Aorta (tissue), 5 donors: Measurements from ENCODE around the gene OOSP4B. TPM values are rescaled to one million over a fixed set of nuclear protein-coding genes. Genes with fewer than 3 reads are reported as not detected.

Experiments
- ATAC-seq: fragments of 200-7000 bp; cut with Tn5 transposase; one replicate; pipeline ENCODE4 v1.9.1; 2022; ENCODE audit warnings: moderate library complexity; ENCODE audit not compliant: low FRiP score
- DNase-seq, 2 donors: peaks; one replicate each; pipeline ENCODE4 v3.0.0-alpha.2; 2020
- H3K27ac ChIP-seq, 2 donors: one replicate each; pipeline ENCODE4 v1.5.1; 2013; ENCODE audit warnings: low read length in 2 of 2, mild to moderate bottlenecking in 2 of 2, moderate library complexity in 2 of 2, control low read depth in 1 of 2, inconsistent platforms in 1 of 2, low read depth in 1 of 2
- H3K27me3 ChIP-seq, 2 donors: one replicate each; pipeline ENCODE4 v1.6.1; 2013; ENCODE audit warnings: control low read depth in 1 of 2, low read length in 1 of 2, mild to moderate bottlenecking in 1 of 2, moderate library complexity in 1 of 2; ENCODE audit not compliant: insufficient read depth in 2 of 2, control insufficient read depth in 1 of 2
- H3K36me3 ChIP-seq, 2 donors: one replicate each; pipeline ENCODE4 v1.6.1; 2013; ENCODE audit warnings: control low read depth in 1 of 2, low read length in 1 of 2, mild to moderate bottlenecking in 1 of 2; ENCODE audit not compliant: insufficient read depth in 2 of 2, control insufficient read depth in 1 of 2
- H3K4me1 ChIP-seq, 2 donors: one replicate each; pipeline ENCODE4 v1.6.1; 2013; ENCODE audit warnings: low read length in 2 of 2, control low read depth in 1 of 2, mild to moderate bottlenecking in 1 of 2, moderate library complexity in 1 of 2; ENCODE audit not compliant: insufficient read depth in 2 of 2, control insufficient read depth in 1 of 2
- H3K4me3 ChIP-seq, 2 donors: one replicate each; pipeline ENCODE4 v1.5.1; 2013; ENCODE audit warnings: low read length in 2 of 2, control low read depth in 1 of 2, mild to moderate bottlenecking in 1 of 2
- H3K9me3 ChIP-seq: one replicate; pipeline ENCODE4 v1.6.1; 2013; ENCODE audit warnings: mild to moderate bottlenecking, low read length; ENCODE audit not compliant: control insufficient read depth
- WGBS, 2 donors: extraction: QIAGEN DNeasy Blood & Tissue Kit; methylation state at CpG; one replicate each; pipeline ENCODE4 v1.1.7; 2013; 5-methylcytosine and 5-hydroxymethylcytosine counted together
- intact Hi-C, 2 donors: fragments of 100-400 bp; cut with DNase I; formaldehyde crosslinking; loops; one replicate each; pipeline versions ENCODE4 v1.14.2 to v1.15.0; 2022
- polyA plus RNA-seq, 2 donors: library from polyadenylated mRNA; stranded (reverse); fragments of 200-250 nt; gene quantifications; one replicate each; pipeline ENCODE4 v1.2.3, GENCODE V29; 2013
- total RNA-seq, 2 donors: library from RNA; stranded (reverse); fragmentation: NEBNext Ultra II Directional; extraction: Animal tissue kit (Norgen Biotek cat#: 25700); gene quantifications; one replicate each; pipeline ENCODE4 v1.2.1, GENCODE V29; 2021
- donor health status: healthy with polysubstance abuse.
- donor health status: Bipolar disorder and iron deficiency.
- donor health status: DM: no; HTN: no; CAD: no.
- donor health status: DM: no; HTN: no; CAD: no.
- donor health status: DM: yes; HTN: yes; CAD: no.

OOSP4B gene
- total and polyA plus RNA-seq, 4 donors = not detected

DNA sequence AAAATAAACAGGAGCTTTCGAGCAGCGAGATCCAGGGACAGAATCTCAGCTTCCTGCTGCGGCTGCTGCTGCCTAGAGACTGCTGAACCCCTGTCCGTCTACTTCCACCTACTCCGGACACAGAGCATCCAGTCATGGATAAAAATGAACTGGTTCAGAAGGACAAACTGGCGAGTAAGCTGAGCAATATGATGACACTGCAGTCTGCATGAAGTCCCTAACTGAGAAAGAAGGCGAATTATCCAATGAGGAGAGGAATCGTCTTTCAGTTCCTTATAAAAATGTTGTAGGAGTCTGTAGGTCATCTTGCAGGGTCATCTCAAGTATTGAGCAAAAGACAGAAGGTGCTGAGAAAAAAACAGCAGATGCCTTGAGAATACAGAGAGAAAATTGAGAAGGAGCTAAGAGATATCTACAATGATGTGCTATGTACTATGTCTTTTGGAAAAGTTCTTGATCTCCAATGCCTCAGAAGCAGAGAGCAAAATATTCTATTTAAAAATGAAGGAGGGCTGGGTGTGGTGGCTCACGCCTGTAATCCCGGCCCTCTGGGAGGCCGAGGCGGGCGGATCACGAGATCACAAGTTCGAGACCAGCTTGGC is 60.3 kb downstream of the OOSP4B start:
- DNase-seq (no peak), ATAC-seq (no peak)
- no peaks in the 10 kb centered on the region for H3K27me3 ChIP-seq
- no peak overlapping the region for H3K27ac ChIP-seq
- H3K9me3 ChIP-seq = peaks cover 3% of the 10 kb centered on the region
- H3K4me1 ChIP-seq = no peaks in the 10 kb centered on the region
- intact Hi-C loops = no loop called here
- H3K36me3 ChIP-seq = no peaks in the 10 kb centered on the region
- H3K4me3 ChIP-seq = no peak overlapping the region
- WGBS, 2 donors = 53 to 60% methylated on average over 14 to 15 of the region's 15 CpGs

DNA sequence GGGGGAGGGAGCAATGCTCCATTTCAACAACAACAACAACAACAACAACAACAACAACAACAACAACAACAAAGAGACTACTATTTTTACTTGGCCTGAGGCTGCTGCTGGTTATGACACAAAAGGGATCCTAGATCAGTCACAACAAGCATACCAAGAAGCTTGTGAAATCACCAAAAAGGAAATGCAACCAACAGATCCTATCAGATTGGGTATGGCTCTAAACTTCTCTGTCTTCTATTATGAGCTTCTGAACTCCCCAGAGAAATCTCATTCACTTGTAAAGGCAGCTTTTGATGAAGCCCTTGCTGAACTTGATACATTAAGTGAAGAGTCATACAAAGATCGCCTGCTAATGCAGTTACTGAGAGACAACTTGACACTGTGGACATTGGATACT is 61.0 kb downstream of the OOSP4B start:
- 74 to 88% methylated on average over 1 of the region's 1 CpG for WGBS, 2 donors
- Histone ChIP-seq H3K4me1 (no peaks in the 10 kb centered on the region), H3K27me3 (no peaks in the 10 kb centered on the region), H3K27ac (no peak overlapping the region), H3K4me3 (no peak overlapping the region), H3K36me3 (no peaks in the 10 kb centered on the region), H3K9me3 (peaks cover 3% of the 10 kb centered on the region)
- ATAC-seq (no peak), DNase-seq (no peak)
- intact Hi-C loops = no loop called here

DNA sequence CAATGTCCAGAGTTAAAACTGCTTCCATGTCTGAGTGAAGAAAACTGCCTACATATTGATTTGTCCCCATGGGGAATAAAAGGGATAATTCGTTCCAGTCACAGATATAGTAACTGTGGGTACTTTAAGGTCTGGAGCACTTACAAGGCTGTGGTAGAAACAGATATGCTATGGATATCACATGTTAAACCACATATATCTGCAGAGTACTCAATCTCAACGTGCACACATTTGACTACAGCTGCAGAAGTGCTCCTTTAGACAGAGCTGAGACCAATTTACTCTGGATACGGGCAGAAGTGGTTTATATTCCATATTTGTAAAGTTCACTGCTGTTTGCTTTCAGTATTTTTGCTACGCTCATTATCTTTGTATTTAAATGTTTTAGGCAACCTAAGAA is 61.8 kb downstream of the OOSP4B start:
- WGBS, 2 donors = 69 to 72% methylated on average over 4 of the region's 4 CpGs
- intact Hi-C loops = no loop called here
- H3K4me3 ChIP-seq = no peak overlapping the region
- no peaks in the 10 kb centered on the region for H3K36me3 ChIP-seq
- H3K4me1 ChIP-seq = no peaks in the 10 kb centered on the region
- no peaks in the 10 kb centered on the region for H3K27me3 ChIP-seq
- DNase-seq (no peak), ATAC-seq (no peak)
- peaks cover 3% of the 10 kb centered on the region for H3K9me3 ChIP-seq
- H3K27ac ChIP-seq = no peak overlapping the region

DNA sequence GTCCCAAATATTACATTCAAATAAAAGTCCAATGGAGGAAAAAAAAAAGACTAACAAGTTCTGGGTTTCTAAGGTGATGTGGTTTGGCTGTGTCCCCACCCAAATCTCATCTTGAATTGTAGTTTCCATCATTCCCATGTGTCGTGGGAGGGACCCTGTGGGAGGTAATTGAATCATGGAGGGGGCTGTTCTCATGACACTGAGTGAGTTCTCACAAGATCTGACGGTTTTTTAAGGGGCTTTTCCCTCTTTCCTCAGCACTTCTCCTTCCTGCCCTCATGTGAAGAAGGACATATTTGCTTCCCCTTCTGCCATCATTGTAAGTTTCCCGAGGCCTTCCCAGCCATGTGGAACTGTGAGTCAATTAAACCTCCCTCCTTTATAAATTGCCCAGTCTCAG is 63.6 kb downstream of the OOSP4B start:
- no peak overlapping the region for H3K4me3 ChIP-seq
- H3K27ac ChIP-seq = no peak overlapping the region
- H3K27me3 ChIP-seq = no peaks in the 10 kb centered on the region
- peaks cover 3% of the 10 kb centered on the region for H3K9me3 ChIP-seq
- no peak for ATAC-seq
- DNase-seq = no peak
- 51 to 55% methylated on average over 3 of the region's 3 CpGs for WGBS, 2 donors
- no peaks in the 10 kb centered on the region for H3K4me1 ChIP-seq
- H3K36me3 ChIP-seq = no peaks in the 10 kb centered on the region
- intact Hi-C loops = no loop called here

Other genes with a start within 250 kb of the OOSP4B start
- gene MRPL16, start 206.4 kb upstream of the OOSP4B start, total RNA-seq = 10 to 100 TPM; 25.3 to 29.1 TPM
- 10 to 100 TPM; 25.0 to 46.5 TPM for gene MRPL16, start 206.4 kb upstream of the OOSP4B start, polyA plus RNA-seq
- gene CBLIF, start 171.7 kb upstream of the OOSP4B start, total RNA-seq = not detected
- gene CBLIF, start 171.7 kb upstream of the OOSP4B start, polyA plus RNA-seq = under 1 TPM in 1 of 2 donors, not detected in 1; 0.05 TPM
- gene TCN1, start 150.7 kb upstream of the OOSP4B start, total RNA-seq = not detected
- gene TCN1, start 150.7 kb upstream of the OOSP4B start, polyA plus RNA-seq = not detected
- gene OOSP3, start 138.4 kb upstream of the OOSP4B start, total RNA-seq = not detected
- gene OOSP3, start 138.4 kb upstream of the OOSP4B start, polyA plus RNA-seq = not detected
- gene OOSP1, start 78.7 kb upstream of the OOSP4B start, total RNA-seq = not detected
- gene OOSP1, start 78.7 kb upstream of the OOSP4B start, polyA plus RNA-seq = not detected
- gene OOSP4A, start 53.1 kb upstream of the OOSP4B start, total RNA-seq = not detected
- not detected for gene OOSP4A, start 53.1 kb upstream of the OOSP4B start, polyA plus RNA-seq
- not detected for gene OOSP2, start 23.2 kb downstream of the OOSP4B start, total RNA-seq
- gene OOSP2, start 23.2 kb downstream of the OOSP4B start, polyA plus RNA-seq = not detected
- gene MS4A3, start 39.5 kb downstream of the OOSP4B start, total RNA-seq = not detected
- gene MS4A3, start 39.5 kb downstream of the OOSP4B start, polyA plus RNA-seq = not detected
- gene MS4A2, start 71.5 kb downstream of the OOSP4B start, total RNA-seq = 1 to 10 TPM in 1 of 2 donors, under 1 TPM in 1; 0.55 to 8.2 TPM
- 1 to 10 TPM in 1 of 2 donors, under 1 TPM in 1; 0.51 to 2.5 TPM for gene MS4A2, start 71.5 kb downstream of the OOSP4B start, polyA plus RNA-seq
- 100 to 1,000 TPM in 1 of 2 donors, 10 to 100 TPM in 1; 76.9 to 214 TPM for gene MS4A6A, start 165.9 kb downstream of the OOSP4B start, total RNA-seq
- 100 to 1,000 TPM in 1 of 2 donors, 10 to 100 TPM in 1; 22.5 to 130 TPM for gene MS4A6A, start 165.9 kb downstream of the OOSP4B start, polyA plus RNA-seq
- gene MS4A4E, start 226.0 kb downstream of the OOSP4B start, total RNA-seq = 10 to 100 TPM in 1 of 2 donors, 1 to 10 TPM in 1; 1.0 to 15.5 TPM
- 1 to 10 TPM in 1 of 2 donors, not detected in 1; 1.0 TPM for gene MS4A4E, start 226.0 kb downstream of the OOSP4B start, polyA plus RNA-seq